HG03135 (cell line): ENCODE data around the gene EPHA2.

ENCODE experiments used
- ATAC-seq: cut with Tn5 transposase; IDR thresholded peaks from one replicate; pipeline ENCODE4 v1.9.1; 2021; ENCODE audit warnings: mild to moderate bottlenecking, moderate library complexity; ENCODE audit not compliant: unreplicated experiment

EPHA2 gene

GRCh38 chr1:16101623-16102022 is 54.2 kb downstream of the EPHA2 start:
- ATAC-seq = no peak

- ATAC-seq = no peak
These were observed 56.5 kb downstream of the EPHA2 start for GRCh38 chr1:16099412-16099811.

GRCh38 chr1:16095447-16095846 is 60.4 kb downstream of the EPHA2 start:
- no peak for ATAC-seq

GRCh38 chr1:16094453-16095158 is 61.3 kb downstream of the EPHA2 start:
- ATAC-seq = no peak

- no peak for ATAC-seq
These were observed 62.3 kb downstream of the EPHA2 start for GRCh38 chr1:16093611-16094010.

GRCh38 chr1:16092923-16093511 is 62.9 kb downstream of the EPHA2 start:
- no peak for ATAC-seq

GRCh38 chr1:16092097-16092922 is 63.6 kb downstream of the EPHA2 start:
- ATAC-seq = no peak

GRCh38 chr1:16091296-16091695 is 64.6 kb downstream of the EPHA2 start:
- no peak for ATAC-seq

GRCh38 chr1:16090076-16090826 is 65.6 kb downstream of the EPHA2 start:
- no peak for ATAC-seq

GRCh38 chr1:16088996-16089395 is 66.9 kb downstream of the EPHA2 start:
- no peak for ATAC-seq

- ATAC-seq = no peak
These were observed 67.4 kb downstream of the EPHA2 start for GRCh38 chr1:16088351-16088911.

GRCh38 chr1:16087733-16088132 is 68.1 kb downstream of the EPHA2 start:
- no peak for ATAC-seq

GRCh38 chr1:16085522-16085921 is 70.3 kb downstream of the EPHA2 start:
- ATAC-seq = no peak

GRCh38 chr1:16083486-16083885 is 72.4 kb downstream of the EPHA2 start:
- no peak for ATAC-seq

- no peak for ATAC-seq
These were observed 73.4 kb downstream of the EPHA2 start for GRCh38 chr1:16082283-16083038.

GRCh38 chr1:16081636-16082035 is 74.2 kb downstream of the EPHA2 start:
- no peak for ATAC-seq

- ATAC-seq = no peak
These were observed 75.3 kb downstream of the EPHA2 start for GRCh38 chr1:16080422-16081150.

GRCh38 chr1:16078925-16079656 is 76.8 kb downstream of the EPHA2 start:
- ATAC-seq = no peak
